ENCODE results near the gene AGRP.

The AGRP gene

DNA sequence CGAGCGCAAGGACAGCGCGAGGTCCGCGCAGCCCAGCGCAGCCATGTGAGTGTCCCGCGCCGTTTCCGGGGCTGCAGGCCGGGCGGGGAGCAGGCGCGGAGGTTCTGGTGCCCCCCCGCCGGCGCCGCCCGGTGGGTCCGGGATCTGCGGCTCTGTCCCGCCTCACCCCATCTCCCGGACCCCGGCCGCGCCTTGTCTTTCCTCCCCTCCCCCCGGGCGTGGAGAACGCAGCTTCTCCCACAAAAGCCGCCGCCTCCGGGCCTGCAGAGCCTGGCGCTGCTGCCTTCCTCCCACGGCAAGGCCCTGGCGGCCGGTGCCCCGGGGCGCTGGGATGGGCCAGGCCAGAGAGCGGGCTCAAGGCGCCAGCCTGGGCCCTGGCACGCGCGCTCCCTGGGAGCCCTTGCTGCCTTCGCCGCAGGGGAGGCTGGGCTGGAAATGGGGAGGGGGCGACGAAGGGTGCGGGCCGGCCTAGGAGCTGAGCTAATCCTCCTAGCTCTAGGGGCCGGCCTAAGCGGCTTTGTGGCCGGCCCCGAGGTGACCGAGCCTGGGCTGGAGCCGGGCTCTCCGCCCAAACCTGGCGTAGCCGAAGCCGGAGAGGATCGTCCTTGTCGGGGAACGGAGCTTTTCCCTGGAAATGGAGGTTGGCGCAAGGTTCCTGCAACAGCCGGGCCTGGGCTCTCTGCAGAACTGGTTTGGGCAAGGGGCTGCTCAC lies 45.7 kb upstream of the AGRP start:
- Histone ChIP-seq H3K4me3 (ENCODE audit: low read length in 2 of 2) (peak overlapping the region; percentile 89 to 96), H2BK120ac (ENCODE audit: low read depth, low read length) (no peak overlapping the region), H3K14ac (ENCODE audit: low read length) (peak overlapping the region; percentile 91), H3K4ac (ENCODE audit: low read length) (no peak overlapping the region), H3K18ac (ENCODE audit: low read length) (peak overlapping the region; percentile 94), H3K27me3 (ENCODE audit: control insufficient read depth in 3 of 3, insufficient read depth in 3 of 3, low read depth in 1 of 3, low read length in 3 of 3) (peaks cover 4 to 56% (median 15%) of the 10 kb centered on the region in 3 experiments), H2AFZ (ENCODE audit: low read length) (peak overlapping the region; percentile 96), H4K8ac (ENCODE audit: low read depth, low read length) (no peak overlapping the region), H2BK5ac (ENCODE audit: low read length) (peak overlapping the region; percentile 79), H3K36me3 (replicated peaks in 1 of 2; ENCODE audit: control insufficient read depth in 2 of 2, insufficient read depth in 2 of 2, low read length in 2 of 2) (peaks cover 0 to 4% of the 10 kb centered on the region in 2 donors), H3K4me1 (ENCODE audit: control insufficient read depth in 2 of 2, insufficient read depth in 1 of 2, low read depth in 1 of 2, low read length in 2 of 2) (peaks cover 17 to 20% of the 10 kb centered on the region in 2 donors), H2BK12ac (ENCODE audit: low read length) (no peak overlapping the region), H3K23ac (ENCODE audit: low read depth, low read length, poor library complexity) (peak overlapping the region; percentile 89), H4K91ac (ENCODE audit: low read depth, low read length, poor library complexity) (no peak overlapping the region), H3K27ac (replicated peaks; ENCODE audit: low read length) (no peak overlapping the region), H3K9ac (ENCODE audit: low read depth, low read length, poor library complexity) (peak overlapping the region; percentile 88), H2BK15ac (ENCODE audit: low read length) (no peak overlapping the region), H3K9me3 (replicated peaks in 1 of 2; ENCODE audit: control insufficient read depth in 2 of 2, insufficient read depth in 1 of 2, low read depth in 1 of 2, low read length in 2 of 2) (no peaks in the 10 kb centered on the region), H3K4me2 (ENCODE audit: insufficient read depth, low read length, poor library complexity, severe bottlenecking) (peak overlapping the region; percentile 97), H2AK5ac (ENCODE audit: low read depth, low read length) (peak overlapping the region; percentile 73), H3K79me1 (ENCODE audit: low read depth, low read length) (peaks cover 2% of the 10 kb centered on the region)
- no peak for DNase-seq (ENCODE audit: low spot score)
- no CpG with 5 or more reads among the region's 65 CpGs for WGBS, 2 donors (ENCODE audit: extremely low coverage in 2 of 2, insufficient read length in 2 of 2, insufficient replicate concordance in 1 of 2)

GRCh38 chr16:67528222-67528869 lies 45.0 kb upstream of the AGRP start, which contains the start of gene RIPOR1:
RIPOR1 (plus strand) TSS chr16:67528829; CDS start chr16:67538447, 9,618 bp downstream.
- Histone ChIP-seq H2BK12ac (ENCODE audit: low read length) (peak within 1 kb of the TSS; percentile 1), H3K79me1 (ENCODE audit: low read depth, low read length) (peaks cover 2% of the 10 kb centered on the region), H2BK120ac (ENCODE audit: low read depth, low read length) (peak within 1 kb of the TSS; percentile 0), H3K27ac (replicated peaks; ENCODE audit: low read length) (peak within 1 kb of the TSS; percentile 2), H2AK5ac (ENCODE audit: low read depth, low read length) (peak within 1 kb of the TSS; percentile 89), H2BK15ac (ENCODE audit: low read length) (no peak within 1 kb of the TSS), H3K18ac (ENCODE audit: low read length) (peak within 1 kb of the TSS; percentile 94), H3K4me3 (ENCODE audit: low read length in 2 of 2) (peak within 1 kb of the TSS; percentile 89 to 96), H4K91ac (ENCODE audit: low read depth, low read length, poor library complexity) (no peak within 1 kb of the TSS), H3K9ac (ENCODE audit: low read depth, low read length, poor library complexity) (peak within 1 kb of the TSS; percentile 88), H3K23ac (ENCODE audit: low read depth, low read length, poor library complexity) (peak within 1 kb of the TSS; percentile 89), H4K8ac (ENCODE audit: low read depth, low read length) (peak within 1 kb of the TSS; percentile 68), H3K14ac (ENCODE audit: low read length) (peak within 1 kb of the TSS; percentile 91), H3K36me3 (replicated peaks in 1 of 2; ENCODE audit: control insufficient read depth in 2 of 2, insufficient read depth in 2 of 2, low read length in 2 of 2) (peaks cover 0 to 4% of the 10 kb centered on the region in 2 donors), H3K4ac (ENCODE audit: low read length) (no peak within 1 kb of the TSS), H3K4me1 (ENCODE audit: control insufficient read depth in 2 of 2, insufficient read depth in 1 of 2, low read depth in 1 of 2, low read length in 2 of 2) (peaks cover 17 to 20% of the 10 kb centered on the region in 2 donors), H3K27me3 (ENCODE audit: control insufficient read depth in 3 of 3, insufficient read depth in 3 of 3, low read depth in 1 of 3, low read length in 3 of 3) (peaks cover 4 to 54% (median 17%) of the 10 kb centered on the region in 3 experiments), H3K4me2 (ENCODE audit: insufficient read depth, low read length, poor library complexity, severe bottlenecking) (peak within 1 kb of the TSS; percentile 97), H2AFZ (ENCODE audit: low read length) (peak within 1 kb of the TSS; percentile 96), H3K9me3 (replicated peaks in 1 of 2; ENCODE audit: control insufficient read depth in 2 of 2, insufficient read depth in 1 of 2, low read depth in 1 of 2, low read length in 2 of 2) (no peaks in the 10 kb centered on the region), H2BK5ac (ENCODE audit: low read length) (peak within 1 kb of the TSS; percentile 79)
- DNase-seq (ENCODE audit: low spot score) = peak; percentile 49
- WGBS, 2 donors (ENCODE audit: extremely low coverage in 2 of 2, insufficient read length in 2 of 2, insufficient replicate concordance in 1 of 2) = no CpG with 5 or more reads among the region's 45 CpGs

- Histone ChIP-seq H2BK5ac (ENCODE audit: low read length) (no peak overlapping the region), H3K23ac (ENCODE audit: low read depth, low read length, poor library complexity) (no peak overlapping the region), H3K9me3 (replicated peaks in 1 of 2; ENCODE audit: control insufficient read depth in 2 of 2, insufficient read depth in 1 of 2, low read depth in 1 of 2, low read length in 2 of 2) (no peaks in the 10 kb centered on the region), H3K27ac (replicated peaks; ENCODE audit: low read length) (no peak overlapping the region), H4K91ac (ENCODE audit: low read depth, low read length, poor library complexity) (peak overlapping the region; percentile 58), H3K4me1 (ENCODE audit: control insufficient read depth in 2 of 2, insufficient read depth in 1 of 2, low read depth in 1 of 2, low read length in 2 of 2) (peaks cover 17 to 20% of the 10 kb centered on the region in 2 donors), H2AFZ (ENCODE audit: low read length) (no peak overlapping the region), H3K4ac (ENCODE audit: low read length) (no peak overlapping the region), H3K14ac (ENCODE audit: low read length) (no peak overlapping the region), H2AK5ac (ENCODE audit: low read depth, low read length) (peak overlapping the region; percentile 36), H3K36me3 (replicated peaks in 1 of 2; ENCODE audit: control insufficient read depth in 2 of 2, insufficient read depth in 2 of 2, low read length in 2 of 2) (no peaks in the 10 kb centered on the region), H3K27me3 (ENCODE audit: control insufficient read depth in 3 of 3, insufficient read depth in 3 of 3, low read depth in 1 of 3, low read length in 3 of 3) (peaks cover 4 to 36% (median 22%) of the 10 kb centered on the region in 3 experiments), H4K8ac (ENCODE audit: low read depth, low read length) (no peak overlapping the region), H2BK15ac (ENCODE audit: low read length) (peak overlapping the region; percentile 28), H2BK12ac (ENCODE audit: low read length) (no peak overlapping the region), H3K4me2 (ENCODE audit: insufficient read depth, low read length, poor library complexity, severe bottlenecking) (no peak overlapping the region), H2BK120ac (ENCODE audit: low read depth, low read length) (no peak overlapping the region), H3K9ac (ENCODE audit: low read depth, low read length, poor library complexity) (no peak overlapping the region), H3K79me1 (ENCODE audit: low read depth, low read length) (peaks cover 2% of the 10 kb centered on the region), H3K18ac (ENCODE audit: low read length) (no peak overlapping the region), H3K4me3 (ENCODE audit: low read length in 2 of 2) (no peak overlapping the region)
- no peak for DNase-seq (ENCODE audit: low spot score)
- no CpG with 5 or more reads among the region's 3 CpGs for WGBS, 2 donors (ENCODE audit: extremely low coverage in 2 of 2, insufficient read length in 2 of 2, insufficient replicate concordance in 1 of 2)
Observed at GRCh38 chr16:67526149-67526791, 42.9 kb upstream of the AGRP start.
